Brain microvascular endothelial cell (primary cell): Measurements from ENCODE around the gene LSM12.

Experiments
- DNase-seq: peaks from one replicate; pipeline ENCODE4 v3.0.0-alpha.2; 2020
- H3K27ac ChIP-seq: fragments of 250-450 bp; sonication (Bioruptor Pico); 2 replicates; pipeline ENCODE4 v1.5.1; 2020; ENCODE audit warnings: mild to moderate bottlenecking, moderate library complexity
- H3K27me3 ChIP-seq: fragments of 250-450 bp; sonication (Bioruptor Pico); replicated peaks from 2 replicates; pipeline ENCODE4 v1.5.1; 2020; ENCODE audit warnings: mild to moderate bottlenecking
- H3K36me3 ChIP-seq: fragments of 250-450 bp; sonication (Bioruptor Pico); replicated peaks from 2 replicates; pipeline ENCODE4 v1.5.1; 2020; ENCODE audit warnings: mild to moderate bottlenecking
- H3K4me3 ChIP-seq: 2 replicates; pipeline ENCODE4 v1.5.1; 2011; ENCODE audit warnings: low read depth, mild to moderate bottlenecking, control low read depth, low read length, moderate library complexity
- in situ Hi-C: cut with HindIII; loops from 2 replicates; pipeline ENCODE4 v1.10.0; 2017; ENCODE audit warnings: low sequenced_read_pairs, low pct_ligation_motif_present
- TF ChIP-seq, protein P1 (sequence below): IDR thresholded peaks from 2 replicates; pipeline ENCODE4 v1.5.1; 2011; ENCODE audit warnings: low read depth, mild to moderate bottlenecking, moderate library complexity, low read length, control low read depth, inconsistent platforms; ENCODE audit errors: missing control alignments

The LSM12 gene

DNA sequence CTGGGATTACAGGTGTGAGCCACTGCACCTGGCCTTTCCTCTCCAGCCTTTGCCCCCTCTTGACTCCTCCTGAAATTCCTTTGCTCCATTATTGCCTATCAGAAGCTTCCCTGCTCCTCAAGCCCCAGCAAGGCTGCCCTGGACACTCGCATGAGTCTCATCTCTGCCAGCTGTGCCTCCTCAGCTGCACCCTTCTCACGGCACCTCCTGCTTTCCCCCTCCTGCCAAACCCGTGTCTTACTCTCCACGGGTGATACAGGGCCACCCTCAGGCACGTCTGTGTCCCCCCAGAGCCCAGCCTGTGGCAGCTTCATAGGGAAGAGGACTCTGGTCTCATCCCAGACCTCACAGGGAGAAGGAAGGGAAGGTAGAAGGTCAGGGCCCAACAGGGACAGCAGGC is 19.4 kb upstream of the LSM12 start:
- H3K4me3 ChIP-seq, result no peak overlapping the region
- H3K36me3 ChIP-seq, result no peaks in the 10 kb centered on the region
- H3K27me3 ChIP-seq, result no peaks in the 10 kb centered on the region
- in situ Hi-C loops, result no loop called here
- TF ChIP-seq, protein P1, sequence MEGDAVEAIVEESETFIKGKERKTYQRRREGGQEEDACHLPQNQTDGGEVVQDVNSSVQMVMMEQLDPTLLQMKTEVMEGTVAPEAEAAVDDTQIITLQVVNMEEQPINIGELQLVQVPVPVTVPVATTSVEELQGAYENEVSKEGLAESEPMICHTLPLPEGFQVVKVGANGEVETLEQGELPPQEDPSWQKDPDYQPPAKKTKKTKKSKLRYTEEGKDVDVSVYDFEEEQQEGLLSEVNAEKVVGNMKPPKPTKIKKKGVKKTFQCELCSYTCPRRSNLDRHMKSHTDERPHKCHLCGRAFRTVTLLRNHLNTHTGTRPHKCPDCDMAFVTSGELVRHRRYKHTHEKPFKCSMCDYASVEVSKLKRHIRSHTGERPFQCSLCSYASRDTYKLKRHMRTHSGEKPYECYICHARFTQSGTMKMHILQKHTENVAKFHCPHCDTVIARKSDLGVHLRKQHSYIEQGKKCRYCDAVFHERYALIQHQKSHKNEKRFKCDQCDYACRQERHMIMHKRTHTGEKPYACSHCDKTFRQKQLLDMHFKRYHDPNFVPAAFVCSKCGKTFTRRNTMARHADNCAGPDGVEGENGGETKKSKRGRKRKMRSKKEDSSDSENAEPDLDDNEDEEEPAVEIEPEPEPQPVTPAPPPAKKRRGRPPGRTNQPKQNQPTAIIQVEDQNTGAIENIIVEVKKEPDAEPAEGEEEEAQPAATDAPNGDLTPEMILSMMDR, result no peak
- H3K27ac ChIP-seq, result no peak overlapping the region
- no peak for DNase-seq

DNA sequence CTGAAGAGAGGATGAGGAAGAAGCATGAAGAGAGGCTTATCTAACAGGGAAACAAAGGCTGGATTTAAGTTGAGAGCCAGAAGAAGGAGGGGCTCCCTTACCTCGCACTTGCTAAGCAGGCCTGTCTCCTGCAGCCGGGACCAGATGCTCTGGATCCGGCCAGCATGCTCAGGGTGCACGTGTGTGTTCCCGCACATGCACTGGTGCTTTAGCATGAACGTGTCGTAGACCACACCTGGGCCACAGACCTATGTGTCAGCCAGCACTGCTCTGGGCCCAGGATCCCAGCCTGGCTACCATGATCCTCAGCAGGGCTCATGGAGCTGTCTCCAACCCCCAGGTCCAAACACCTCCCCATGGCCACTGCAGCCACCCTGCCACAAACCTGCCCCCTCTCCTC is 18.4 kb upstream of the LSM12 start:
- H3K27ac ChIP-seq, result no peak overlapping the region
- in situ Hi-C loops, result no loop called here

DNA sequence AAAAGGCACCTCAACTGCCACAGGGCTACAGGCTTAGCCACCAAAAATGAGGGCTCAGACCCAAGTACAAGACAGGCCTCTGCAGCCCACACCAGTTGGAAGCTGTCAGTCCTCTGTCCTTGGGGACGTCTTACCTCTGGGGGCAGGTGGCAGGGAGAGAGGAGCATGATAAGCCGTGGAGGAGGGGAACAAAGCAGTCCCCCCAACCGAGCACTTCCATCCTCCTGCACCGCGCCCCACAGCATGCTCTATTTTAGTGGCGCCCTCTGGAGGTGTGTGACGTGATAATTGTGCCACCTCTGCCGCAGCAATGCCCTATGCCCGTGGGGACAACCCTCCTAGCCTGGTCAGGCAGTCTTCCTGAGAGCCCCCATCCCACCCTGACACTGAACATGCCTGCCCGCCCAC is 17.7 kb upstream of the LSM12 start:
- in situ Hi-C loops, result no loop called here
- TF ChIP-seq, protein P1, result peak; percentile 55
- H3K27ac ChIP-seq, result no peak overlapping the region
- no peaks in the 10 kb centered on the region for H3K27me3 ChIP-seq
- H3K36me3 ChIP-seq, result no peaks in the 10 kb centered on the region
- no peak for DNase-seq
- H3K4me3 ChIP-seq, result no peak overlapping the region

More for the DNA sequence above, 18.4 kb upstream of the LSM12 start:
- TF ChIP-seq, protein P1, result no peak
- DNase-seq, result no peak
- no peaks in the 10 kb centered on the region for H3K36me3 ChIP-seq
- H3K4me3 ChIP-seq, result no peak overlapping the region
- H3K27me3 ChIP-seq, result no peaks in the 10 kb centered on the region

DNA sequence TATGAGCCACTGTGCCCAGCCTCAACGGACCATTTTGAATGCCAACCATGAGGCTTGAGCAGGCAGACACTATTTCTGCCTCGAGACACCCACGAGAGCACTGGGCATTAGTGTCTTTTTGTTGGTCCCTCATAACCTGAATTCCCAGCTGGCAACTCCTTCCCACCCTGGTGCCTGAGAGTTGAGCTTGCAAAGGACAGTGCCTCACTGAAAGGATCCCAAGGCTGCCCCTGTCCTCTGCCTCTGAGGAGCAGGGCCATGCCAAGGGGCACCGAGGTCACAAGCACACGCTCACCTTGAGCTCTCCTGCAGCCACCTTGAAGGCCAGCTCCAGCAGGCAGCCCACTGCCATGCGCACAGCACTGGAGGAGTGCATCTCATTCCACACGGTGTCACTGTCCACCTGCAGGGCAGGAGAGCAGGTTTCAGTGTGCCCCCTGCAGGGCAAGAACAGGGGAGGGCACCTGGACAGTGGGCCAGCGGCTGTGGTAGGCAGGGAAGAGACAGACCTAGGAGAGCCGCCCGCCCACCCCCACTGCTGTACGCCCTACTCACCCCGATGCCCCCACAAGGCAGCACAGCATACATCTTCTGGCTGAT is 16.9 kb upstream of the LSM12 start:
- no peaks in the 10 kb centered on the region for H3K36me3 ChIP-seq
- H3K27ac ChIP-seq, result no peak overlapping the region
- no peaks in the 10 kb centered on the region for H3K27me3 ChIP-seq
- no peak overlapping the region for H3K4me3 ChIP-seq
- in situ Hi-C loops, result no loop called here
- DNase-seq, result no peak
- TF ChIP-seq, protein P1, result peak; percentile 59

DNA sequence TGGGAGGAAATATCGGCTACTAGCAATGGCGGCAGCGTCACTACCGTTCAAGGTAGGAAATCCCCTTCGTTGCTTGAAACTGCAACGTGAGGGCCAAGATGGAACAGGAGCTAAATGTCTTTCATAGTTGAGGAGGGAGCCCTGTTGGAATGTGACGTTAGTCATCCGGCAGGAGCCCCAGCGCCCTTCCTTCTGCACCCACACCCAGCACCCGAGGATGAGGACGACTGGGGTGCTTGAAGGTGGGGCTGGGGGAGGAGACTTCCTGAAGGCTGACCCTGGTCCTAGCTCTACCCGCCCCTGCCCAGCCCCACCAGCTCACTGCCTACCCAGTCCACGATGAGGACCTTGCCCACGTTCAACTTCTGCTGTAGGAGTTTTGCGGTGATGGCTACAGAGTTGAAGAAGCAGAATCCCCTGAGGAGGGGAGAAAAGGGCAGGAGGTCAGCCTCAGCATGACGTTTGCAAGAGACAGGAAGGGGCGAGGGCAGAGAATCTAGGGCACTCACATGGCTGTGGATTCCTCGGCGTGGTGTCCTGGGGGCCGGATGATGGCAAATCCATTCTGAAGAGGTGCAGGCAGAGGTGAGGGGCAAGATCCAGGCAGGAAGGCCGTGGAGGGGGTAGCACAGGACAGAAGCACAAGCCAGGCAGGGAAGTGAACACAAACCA is 15.9 kb upstream of the LSM12 start:
- in situ Hi-C loops, result no loop called here
- no peaks in the 10 kb centered on the region for H3K36me3 ChIP-seq
- H3K27ac ChIP-seq, result no peak overlapping the region
- no peak for DNase-seq
- TF ChIP-seq, protein P1, result no peak
- no peak overlapping the region for H3K4me3 ChIP-seq
- H3K27me3 ChIP-seq, result no peaks in the 10 kb centered on the region
